Left lobe of liver (tissue), 1 donor: ENCODE measurements around the gene COG1. TPM values are rescaled to one million over a fixed set of nuclear protein-coding genes. Genes with fewer than 3 reads are reported as not detected.

ENCODE experiments used
- total RNA-seq: library from RNA; stranded (reverse); gene quantifications from one replicate; pipeline ENCODE4 v1.2.1, GENCODE V29; 2021
- donor health status: DM: no; HTN: yes; CAD: no.

Gene COG1
- total RNA-seq, 1 donor from 2014 or later, result 20.1 TPM

Other genes starting within 250 kb of the COG1 start
- gene SLC39A11, start 100.4 kb upstream of the COG1 start, total RNA-seq, result 46.1 TPM
- gene SSTR2, start 28.0 kb upstream of the COG1 start, total RNA-seq, result 0.70 TPM
- gene CPSF4L, start 68.8 kb downstream of the COG1 start, total RNA-seq, result 0.13 TPM
- gene CDC42EP4, start 118.9 kb downstream of the COG1 start, total RNA-seq, result 35.5 TPM